Osteoblast (primary cell): ENCODE results near the gene TWF2. TPM values are rescaled to one million over a fixed set of nuclear protein-coding genes. Genes with fewer than 3 reads are reported as not detected.

ENCODE experiments used
- DNase-seq: peaks from one replicate; pipeline ENCODE4 v3.0.0; 2011; ENCODE audit warnings: low spot score, mixed read lengths; ENCODE audit not compliant: insufficient read length; ENCODE audit errors: missing footprints
- H2AFZ ChIP-seq: 2 replicates; pipeline ENCODE4 v1.6.0; 2011; ENCODE audit warnings: mild to moderate bottlenecking, low read length
- H3K27ac ChIP-seq: 2 replicates; pipeline ENCODE4 v1.5.1; 2011; ENCODE audit warnings: mild to moderate bottlenecking, low read depth, low read length, moderate library complexity
- H3K27me3 ChIP-seq: 2 replicates; pipeline ENCODE4 v1.6.0; 2012; ENCODE audit warnings: mild to moderate bottlenecking, control low read depth, inconsistent platforms, low read length, moderate library complexity; ENCODE audit not compliant: insufficient read depth
- H3K36me3 ChIP-seq: 2 replicates; pipeline ENCODE4 v1.5.1; 2011; ENCODE audit warnings: mild to moderate bottlenecking, low read length, control low read depth, moderate library complexity; ENCODE audit not compliant: insufficient read depth
- H3K4me1 ChIP-seq: 2 replicates; pipeline ENCODE4 v1.5.1; 2011; ENCODE audit warnings: mild to moderate bottlenecking, low read length, control low read depth, moderate library complexity; ENCODE audit not compliant: insufficient read depth
- H3K4me2 ChIP-seq: 2 replicates; pipeline ENCODE4 v1.6.0; 2011; ENCODE audit warnings: mild to moderate bottlenecking, low read length; ENCODE audit not compliant: insufficient read depth
- H3K4me3 ChIP-seq: fragments of 200-600 bp; sonication (generic); 3 replicates; pipeline ENCODE4 v1.5.1; 2012; ENCODE audit warnings: mild to moderate bottlenecking, low read length, inconsistent platforms; ENCODE audit not compliant: insufficient read depth
- H3K79me2 ChIP-seq: 2 replicates; pipeline ENCODE4 v1.6.0; 2012; ENCODE audit warnings: mild to moderate bottlenecking, low read length, control low read depth, inconsistent platforms; ENCODE audit not compliant: insufficient read depth
- H3K9me3 ChIP-seq: 2 replicates; pipeline ENCODE4 v1.5.1; 2011; ENCODE audit warnings: low read depth, low read length, control low read depth
- H4K20me1 ChIP-seq: 2 replicates; pipeline ENCODE4 v1.6.0; 2012; ENCODE audit warnings: mild to moderate bottlenecking, low read length, control low read depth; ENCODE audit not compliant: insufficient read depth
- total RNA-seq: library from RNA; depleted of rRNA; stranded (reverse); fragments of >200 nt; gene quantifications from 2 replicates; pipeline ENCODE4 v1.2.3, GENCODE V29; 2012
- TF ChIP-seq, protein P1 (sequence below): IDR thresholded peaks from 2 replicates; pipeline ENCODE4 v1.5.1; 2011; ENCODE audit warnings: mild to moderate bottlenecking, low read depth, low read length, moderate library complexity; ENCODE audit errors: extremely low read depth

Gene TWF2
- total RNA-seq, 1 donor = 138 TPM

DNA sequence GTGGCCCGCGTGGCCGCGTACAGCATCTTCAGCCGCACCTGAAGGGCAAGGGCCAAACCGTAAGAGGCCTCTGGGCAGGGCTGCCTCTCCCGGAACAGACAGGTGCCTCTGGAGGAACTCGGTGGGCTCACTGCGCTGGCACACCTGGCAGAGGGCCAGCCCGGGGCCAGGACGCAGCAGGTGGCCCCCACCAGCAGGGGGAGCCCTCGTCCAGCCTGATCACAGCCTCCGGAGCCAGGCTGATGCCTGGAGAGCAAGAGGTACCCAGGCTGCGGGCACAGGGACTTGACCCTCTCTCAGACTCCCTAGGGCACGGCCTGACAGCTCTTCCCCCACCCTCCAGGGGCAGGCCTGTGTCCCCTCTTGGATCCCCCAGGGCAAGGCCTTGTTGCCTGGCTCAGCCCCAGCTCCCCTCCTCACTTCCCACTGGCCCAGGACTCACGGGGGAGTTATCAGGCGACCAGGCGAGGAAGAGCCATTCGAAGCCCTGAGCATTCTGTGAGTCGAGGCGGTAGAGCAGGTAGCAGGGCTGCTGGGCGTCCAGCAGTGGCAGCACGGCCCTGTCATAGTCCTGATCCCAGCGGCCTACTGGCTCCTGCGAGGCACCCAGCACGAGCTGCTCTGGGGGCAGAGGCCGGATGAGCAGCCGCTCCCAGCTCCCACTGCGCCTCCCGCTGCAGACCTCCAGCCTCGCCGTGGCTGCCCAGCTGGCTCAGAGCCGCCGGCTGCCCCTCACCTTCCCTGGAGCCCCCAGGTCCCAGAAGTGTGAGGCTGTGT is 7.3 kb downstream of the TWF2 start:
- Histone ChIP-seq H3K4me3 (no peak overlapping the region), H3K4me1 (peaks cover 4% of the 10 kb centered on the region), H3K4me2 (no peak overlapping the region), H2AFZ (no peak overlapping the region), H3K9me3 (no peaks in the 10 kb centered on the region), H3K36me3 (peaks cover 39% of the 10 kb centered on the region), H4K20me1 (peaks cover 36% of the 10 kb centered on the region), H3K27ac (no peak overlapping the region), H3K79me2 (peaks cover 45% of the 10 kb centered on the region), H3K27me3 (no peaks in the 10 kb centered on the region)
- TF ChIP-seq, protein P1, sequence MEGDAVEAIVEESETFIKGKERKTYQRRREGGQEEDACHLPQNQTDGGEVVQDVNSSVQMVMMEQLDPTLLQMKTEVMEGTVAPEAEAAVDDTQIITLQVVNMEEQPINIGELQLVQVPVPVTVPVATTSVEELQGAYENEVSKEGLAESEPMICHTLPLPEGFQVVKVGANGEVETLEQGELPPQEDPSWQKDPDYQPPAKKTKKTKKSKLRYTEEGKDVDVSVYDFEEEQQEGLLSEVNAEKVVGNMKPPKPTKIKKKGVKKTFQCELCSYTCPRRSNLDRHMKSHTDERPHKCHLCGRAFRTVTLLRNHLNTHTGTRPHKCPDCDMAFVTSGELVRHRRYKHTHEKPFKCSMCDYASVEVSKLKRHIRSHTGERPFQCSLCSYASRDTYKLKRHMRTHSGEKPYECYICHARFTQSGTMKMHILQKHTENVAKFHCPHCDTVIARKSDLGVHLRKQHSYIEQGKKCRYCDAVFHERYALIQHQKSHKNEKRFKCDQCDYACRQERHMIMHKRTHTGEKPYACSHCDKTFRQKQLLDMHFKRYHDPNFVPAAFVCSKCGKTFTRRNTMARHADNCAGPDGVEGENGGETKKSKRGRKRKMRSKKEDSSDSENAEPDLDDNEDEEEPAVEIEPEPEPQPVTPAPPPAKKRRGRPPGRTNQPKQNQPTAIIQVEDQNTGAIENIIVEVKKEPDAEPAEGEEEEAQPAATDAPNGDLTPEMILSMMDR = peak; percentile 80
- DNase-seq = peak; percentile 98

DNA sequence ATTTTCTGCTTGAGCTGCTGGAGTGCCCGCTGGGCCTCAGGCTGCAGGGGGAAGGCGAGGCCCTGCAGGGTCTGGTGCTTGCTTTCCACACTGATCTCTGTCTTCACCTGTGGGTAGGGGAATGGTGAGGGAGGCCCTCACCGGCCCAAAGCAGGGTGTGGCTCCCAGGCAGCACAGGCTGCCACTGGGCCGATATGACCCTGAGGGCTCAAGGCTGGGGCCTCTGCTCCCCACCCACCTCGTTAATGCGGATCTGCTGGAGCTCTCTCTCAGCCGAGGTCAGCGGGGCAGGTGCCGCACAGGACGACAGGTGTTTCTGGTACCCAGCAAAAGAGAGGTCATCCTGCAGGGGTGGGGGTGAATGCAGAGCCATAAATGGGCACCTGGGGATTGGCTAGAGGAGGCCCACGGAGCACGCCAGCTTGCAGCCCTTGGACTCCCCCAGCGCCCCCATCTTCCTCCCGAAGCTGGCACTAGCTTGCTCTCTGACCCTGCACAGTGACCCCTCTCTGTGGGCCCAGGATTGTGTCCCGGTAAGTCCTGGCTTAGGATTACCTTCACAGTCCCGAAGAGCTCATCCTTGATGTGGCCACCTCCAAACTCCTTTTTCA is 8.0 kb downstream of the TWF2 start:
- Histone ChIP-seq H3K9me3 (no peaks in the 10 kb centered on the region), H3K27me3 (no peaks in the 10 kb centered on the region), H3K4me1 (no peaks in the 10 kb centered on the region), H3K36me3 (peaks cover 39% of the 10 kb centered on the region), H3K27ac (no peak overlapping the region), H3K4me3 (no peak overlapping the region), H4K20me1 (peaks cover 34% of the 10 kb centered on the region), H2AFZ (no peak overlapping the region), H3K79me2 (peaks cover 39% of the 10 kb centered on the region), H3K4me2 (no peak overlapping the region)
- TF ChIP-seq, protein P1 = no peak
- no peak for DNase-seq

GRCh38 chr3:52230461-52230860 is 8.5 kb downstream of the TWF2 start:
- no peak overlapping the region for H3K4me2 ChIP-seq
- H3K36me3 ChIP-seq = peaks cover 37% of the 10 kb centered on the region
- H3K27ac ChIP-seq = no peak overlapping the region
- H3K27me3 ChIP-seq = no peaks in the 10 kb centered on the region
- H3K4me3 ChIP-seq = no peak overlapping the region
- H3K79me2 ChIP-seq = peaks cover 34% of the 10 kb centered on the region
- H2AFZ ChIP-seq = no peak overlapping the region
- DNase-seq = no peak
- TF ChIP-seq, protein P1 = no peak
- peaks cover 34% of the 10 kb centered on the region for H4K20me1 ChIP-seq
- no peaks in the 10 kb centered on the region for H3K4me1 ChIP-seq
- H3K9me3 ChIP-seq = no peaks in the 10 kb centered on the region

DNA sequence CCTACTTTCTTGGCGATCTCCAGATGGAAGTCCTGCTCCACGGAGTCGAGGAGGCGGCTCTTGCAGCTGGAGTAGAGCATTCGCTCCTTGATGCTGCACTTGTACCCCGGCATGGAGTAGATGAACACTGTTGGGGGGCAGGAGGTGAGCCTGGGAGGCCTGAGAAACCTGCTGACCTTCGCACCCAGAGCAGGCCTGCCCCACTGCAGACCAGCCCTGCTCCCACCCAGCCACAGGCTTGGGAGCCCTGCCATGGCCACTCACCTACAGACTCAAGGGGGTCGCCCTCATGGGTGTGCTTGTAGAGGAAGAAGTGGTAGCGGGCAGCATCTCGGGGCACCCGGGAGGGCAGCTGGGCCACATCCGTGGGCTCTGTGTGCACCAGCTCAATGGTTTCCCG is 9.3 kb downstream of the TWF2 start:
- no peaks in the 10 kb centered on the region for H3K27me3 ChIP-seq
- TF ChIP-seq, protein P1 = no peak

More for the DNA sequence above, 9.3 kb downstream of the TWF2 start:
- Histone ChIP-seq H3K79me2 (peaks cover 26% of the 10 kb centered on the region), H3K4me2 (no peak overlapping the region), H2AFZ (no peak overlapping the region), H3K36me3 (peaks cover 31% of the 10 kb centered on the region), H3K27ac (no peak overlapping the region), H3K4me1 (no peaks in the 10 kb centered on the region), H3K4me3 (no peak overlapping the region), H4K20me1 (peaks cover 29% of the 10 kb centered on the region), H3K9me3 (no peaks in the 10 kb centered on the region)
- DNase-seq = no peak
